Astrocyte (in vitro differentiated cells and primary cell): Measurements from ENCODE around the gene APH1A. TPM values are rescaled to one million over a fixed set of nuclear protein-coding genes. Genes with fewer than 3 reads are reported as not detected.

ENCODE experiments used
- DNase-seq: peaks from one replicate; pipeline ENCODE4 v3.0.0-alpha.2; 2010; ENCODE audit warnings: low read depth
- FAIRE-seq: peaks from 2 replicates; lab custom pipeline; 2011; peaks lifted over from hg19 to GRCh38; lab: Jason Lieb, UNC
- H2AFZ ChIP-seq: 2 replicates; pipeline ENCODE4 v1.6.0; 2012; ENCODE audit warnings: low read depth, low read length, inconsistent platforms
- H3K27ac ChIP-seq: 2 replicates; pipeline ENCODE4 v1.5.1; 2011; ENCODE audit warnings: low read depth, low read length, inconsistent platforms
- H3K27me3 ChIP-seq: 2 replicates; pipeline ENCODE4 v1.6.0; 2011; ENCODE audit warnings: low read length, inconsistent platforms; ENCODE audit not compliant: insufficient read depth
- H3K36me3 ChIP-seq: 2 replicates; pipeline ENCODE4 v1.5.1; 2011; ENCODE audit warnings: low read length, inconsistent platforms; ENCODE audit not compliant: insufficient read depth
- H3K4me1 ChIP-seq: 2 replicates; pipeline ENCODE4 v1.5.1; 2011; ENCODE audit warnings: low read length, inconsistent platforms; ENCODE audit not compliant: insufficient read depth
- H3K4me2 ChIP-seq: 2 replicates; pipeline ENCODE4 v1.6.0; 2012; ENCODE audit warnings: low read length, inconsistent platforms
- H3K4me3 ChIP-seq: 2 replicates; pipeline ENCODE4 v1.5.1; 2011; ENCODE audit warnings: low read depth, mild to moderate bottlenecking, low read length, inconsistent platforms; ENCODE audit not compliant: insufficient read depth
- H3K79me2 ChIP-seq: 2 replicates; pipeline ENCODE4 v1.6.0; 2012; ENCODE audit warnings: mild to moderate bottlenecking, low read length, inconsistent platforms; ENCODE audit not compliant: insufficient read depth
- H3K9ac ChIP-seq: 2 replicates; pipeline ENCODE4 v1.6.0; 2012; ENCODE audit warnings: mild to moderate bottlenecking, low read length, inconsistent platforms
- H3K9me3 ChIP-seq: 2 replicates; pipeline ENCODE4 v1.5.1; 2012; ENCODE audit warnings: low read depth, mild to moderate bottlenecking, low read length, inconsistent platforms; ENCODE audit not compliant: insufficient read depth
- H4K20me1 ChIP-seq: 2 replicates; pipeline ENCODE4 v1.6.0; 2012; ENCODE audit warnings: low read length, inconsistent platforms; ENCODE audit not compliant: insufficient read depth
- H3K27ac Mint-ChIP-seq: one replicate; pipeline ENCODE4 v1.8.0; 2021; ENCODE audit warnings: mild to moderate bottlenecking, mixed read lengths; ENCODE audit not compliant: unreplicated experiment
- H3K27me3 Mint-ChIP-seq: one replicate; pipeline ENCODE4 v1.8.0; 2021; ENCODE audit warnings: low read depth, mixed read lengths; ENCODE audit not compliant: unreplicated experiment
- H3K36me3 Mint-ChIP-seq: one replicate; pipeline ENCODE4 v1.8.0; 2021; ENCODE audit warnings: low read depth, mixed read lengths; ENCODE audit not compliant: unreplicated experiment
- H3K4me1 Mint-ChIP-seq: one replicate; pipeline ENCODE4 v1.8.0; 2021; ENCODE audit warnings: low read depth, mixed read lengths; ENCODE audit not compliant: unreplicated experiment
- H3K4me3 Mint-ChIP-seq: one replicate; pipeline ENCODE4 v1.8.0; 2021; ENCODE audit warnings: mild to moderate bottlenecking, moderate library complexity, mixed read lengths; ENCODE audit not compliant: unreplicated experiment
- H3K9me3 Mint-ChIP-seq: one replicate; pipeline ENCODE4 v1.8.0; 2021; ENCODE audit warnings: mild to moderate bottlenecking, mixed read lengths; ENCODE audit not compliant: unreplicated experiment
- EZH2 ChIP-seq: IDR thresholded peaks from 2 replicates; pipeline ENCODE4 v1.6.1; 2012; ENCODE audit warnings: mild to moderate bottlenecking, low read length, inconsistent platforms; ENCODE audit not compliant: insufficient read depth
- total RNA-seq: library from RNA; stranded (reverse); gene quantifications from 2 replicates; pipeline ENCODE4 v1.2.1, GENCODE V29; 2021
- TF ChIP-seq, protein P1 (sequence below): IDR thresholded peaks from 2 replicates; pipeline ENCODE4 v1.5.1; 2011; ENCODE audit warnings: low read depth, mild to moderate bottlenecking, inconsistent platforms, low read length, moderate library complexity; ENCODE audit not compliant: insufficient read depth

APH1A gene
- total RNA-seq, 1 donor from 2014 or later, result 100 TPM

DNA sequence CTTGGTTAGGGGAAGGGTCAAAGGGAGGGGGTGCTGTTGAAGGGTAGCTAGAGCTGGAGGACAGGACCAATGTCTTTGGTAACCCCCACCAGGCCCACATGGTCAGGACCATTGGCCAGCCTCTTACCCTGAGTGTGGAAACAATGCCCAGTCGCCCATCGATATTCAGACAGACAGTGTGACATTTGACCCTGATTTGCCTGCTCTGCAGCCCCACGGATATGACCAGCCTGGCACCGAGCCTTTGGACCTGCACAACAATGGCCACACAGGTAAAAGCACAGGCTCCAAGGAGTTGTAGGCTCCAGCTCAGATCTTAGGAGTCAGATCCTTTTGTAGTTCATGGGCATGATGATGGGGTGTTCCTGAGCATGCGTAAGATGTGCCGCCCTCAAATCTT, 7.4 kb downstream of the APH1A start:
- H3K27ac Mint-ChIP-seq, result no peak overlapping the region
- H3K27me3 ChIP-seq, result peaks cover 28% of the 10 kb centered on the region
- no peak overlapping the region for H2AFZ ChIP-seq
- peaks cover 12% of the 10 kb centered on the region for H3K36me3 ChIP-seq
- H3K4me3 Mint-ChIP-seq, result no peak overlapping the region
- H4K20me1 ChIP-seq, result no peaks in the 10 kb centered on the region
- H3K9me3 ChIP-seq, result no peaks in the 10 kb centered on the region
- TF ChIP-seq, protein P1, sequence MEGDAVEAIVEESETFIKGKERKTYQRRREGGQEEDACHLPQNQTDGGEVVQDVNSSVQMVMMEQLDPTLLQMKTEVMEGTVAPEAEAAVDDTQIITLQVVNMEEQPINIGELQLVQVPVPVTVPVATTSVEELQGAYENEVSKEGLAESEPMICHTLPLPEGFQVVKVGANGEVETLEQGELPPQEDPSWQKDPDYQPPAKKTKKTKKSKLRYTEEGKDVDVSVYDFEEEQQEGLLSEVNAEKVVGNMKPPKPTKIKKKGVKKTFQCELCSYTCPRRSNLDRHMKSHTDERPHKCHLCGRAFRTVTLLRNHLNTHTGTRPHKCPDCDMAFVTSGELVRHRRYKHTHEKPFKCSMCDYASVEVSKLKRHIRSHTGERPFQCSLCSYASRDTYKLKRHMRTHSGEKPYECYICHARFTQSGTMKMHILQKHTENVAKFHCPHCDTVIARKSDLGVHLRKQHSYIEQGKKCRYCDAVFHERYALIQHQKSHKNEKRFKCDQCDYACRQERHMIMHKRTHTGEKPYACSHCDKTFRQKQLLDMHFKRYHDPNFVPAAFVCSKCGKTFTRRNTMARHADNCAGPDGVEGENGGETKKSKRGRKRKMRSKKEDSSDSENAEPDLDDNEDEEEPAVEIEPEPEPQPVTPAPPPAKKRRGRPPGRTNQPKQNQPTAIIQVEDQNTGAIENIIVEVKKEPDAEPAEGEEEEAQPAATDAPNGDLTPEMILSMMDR, result no peak
- TF ChIP-seq EZH2, result no peak
- no peak overlapping the region for H3K27ac ChIP-seq
- FAIRE-seq (no peak), DNase-seq (no peak)
- H3K9ac ChIP-seq, result no peak overlapping the region
- H3K4me1 ChIP-seq, result peaks cover 16% of the 10 kb centered on the region
- H3K9me3 Mint-ChIP-seq, result no peaks in the 10 kb centered on the region
- H3K79me2 ChIP-seq, result peaks cover 3% of the 10 kb centered on the region
- no peaks in the 10 kb centered on the region for H3K36me3 Mint-ChIP-seq
- H3K4me1 Mint-ChIP-seq, result peaks cover 42% of the 10 kb centered on the region
- no peak overlapping the region for H3K4me2 ChIP-seq
- no peak overlapping the region for H3K4me3 ChIP-seq
- H3K27me3 Mint-ChIP-seq, result no peaks in the 10 kb centered on the region

DNA sequence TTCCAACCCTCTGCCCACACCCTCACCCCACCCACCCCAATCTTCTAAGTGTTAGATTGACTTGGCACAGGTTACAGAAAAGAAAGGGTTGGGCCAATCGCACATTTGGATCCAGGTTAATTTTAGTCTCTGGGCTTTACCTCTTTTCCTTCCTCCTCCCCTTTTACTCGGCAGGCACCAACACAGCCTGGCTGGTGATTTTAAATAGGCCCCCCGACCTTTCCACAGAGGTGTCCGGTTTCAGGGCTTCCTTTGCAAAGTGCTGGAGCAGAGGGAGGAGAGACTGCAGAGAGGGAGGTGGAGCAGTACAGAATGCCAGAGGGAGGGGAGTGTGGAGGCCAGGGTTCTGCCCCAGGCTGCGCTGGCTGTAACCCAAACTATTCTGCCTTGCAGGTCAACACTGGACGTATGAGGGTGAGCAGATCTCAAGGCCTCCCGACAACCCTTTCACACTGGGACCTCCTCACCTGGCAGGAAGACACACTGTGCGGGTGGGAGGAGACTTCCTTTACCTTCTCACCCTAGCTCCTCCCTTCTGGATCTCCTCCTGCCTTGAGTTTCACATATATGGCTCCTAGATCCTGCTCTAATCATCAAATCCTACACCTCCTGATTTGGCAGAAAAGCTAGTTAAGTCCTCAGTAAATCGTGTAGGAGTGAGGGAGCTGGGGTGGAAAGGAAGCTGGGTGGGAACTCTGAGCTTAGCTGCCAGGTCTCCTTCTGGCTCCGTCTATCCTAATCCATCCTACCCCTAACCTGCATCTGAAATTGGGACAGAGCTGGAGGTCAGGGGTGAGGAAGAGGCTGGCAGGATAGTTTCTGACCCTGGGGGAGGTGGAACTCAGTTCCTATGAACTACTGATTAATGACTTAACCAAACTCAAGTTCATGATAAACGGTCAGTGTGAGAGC, 8.8 kb downstream of the APH1A start:
- Histone ChIP-seq H2AFZ (no peak overlapping the region), H3K4me2 (peak overlapping the region; percentile 6), H3K4me3 (no peak overlapping the region), H4K20me1 (no peaks in the 10 kb centered on the region), H3K9me3 (no peaks in the 10 kb centered on the region), H3K4me1 (peaks cover 25% of the 10 kb centered on the region), H3K79me2 (no peaks in the 10 kb centered on the region), H3K27ac (no peak overlapping the region), H3K9ac (no peak overlapping the region), H3K36me3 (peaks cover 8% of the 10 kb centered on the region), H3K27me3 (peaks cover 28% of the 10 kb centered on the region)
- no peak for TF ChIP-seq EZH2
- TF ChIP-seq, protein P1, result no peak
- Mint-ChIP-seq H3K27me3 (no peaks in the 10 kb centered on the region), H3K4me3 (peak overlapping the region; percentile 77), H3K27ac (peak overlapping the region; percentile 11), H3K36me3 (no peaks in the 10 kb centered on the region), H3K4me1 (peaks cover 49% of the 10 kb centered on the region), H3K9me3 (no peaks in the 10 kb centered on the region)
- FAIRE-seq (no peak), DNase-seq (no peak)

DNA sequence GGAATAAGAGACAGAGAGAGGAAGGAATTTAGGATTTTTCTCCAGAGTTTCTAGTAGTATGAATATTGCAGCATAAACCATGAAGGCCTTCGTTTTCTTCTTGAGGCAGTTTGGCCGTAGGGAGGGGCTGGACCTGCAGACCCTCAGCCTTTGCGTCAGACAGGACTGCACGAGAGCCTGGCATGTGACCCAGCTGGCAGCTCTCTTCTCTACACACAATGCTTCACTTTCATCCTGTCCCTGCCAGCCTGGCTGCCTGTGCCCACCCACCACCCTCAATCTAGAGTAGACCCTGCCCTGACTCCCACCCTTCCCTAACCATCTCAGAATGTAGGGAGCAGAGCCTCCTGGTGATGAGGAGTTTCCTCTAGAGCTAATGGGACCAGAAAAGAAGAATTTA, 9.6 kb downstream of the APH1A start:
- Mint-ChIP-seq H3K9me3 (no peaks in the 10 kb centered on the region), H3K27me3 (no peaks in the 10 kb centered on the region), H3K27ac (no peak overlapping the region), H3K4me1 (peaks cover 49% of the 10 kb centered on the region), H3K4me3 (peak overlapping the region; percentile 77), H3K36me3 (no peaks in the 10 kb centered on the region)
- H3K4me1 ChIP-seq, result peaks cover 25% of the 10 kb centered on the region
- TF ChIP-seq EZH2, result no peak
- TF ChIP-seq, protein P1, result no peak
- H3K4me2 ChIP-seq, result no peak overlapping the region
- peaks cover 28% of the 10 kb centered on the region for H3K27me3 ChIP-seq
- H3K9me3 ChIP-seq, result no peaks in the 10 kb centered on the region
- no peak overlapping the region for H3K9ac ChIP-seq
- H2AFZ ChIP-seq, result no peak overlapping the region
- H3K4me3 ChIP-seq, result no peak overlapping the region
- DNase-seq, result no peak
- H3K36me3 ChIP-seq, result no peaks in the 10 kb centered on the region
- no peak for FAIRE-seq
- H3K27ac ChIP-seq, result no peak overlapping the region
- no peaks in the 10 kb centered on the region for H3K79me2 ChIP-seq
- H4K20me1 ChIP-seq, result no peaks in the 10 kb centered on the region
